DMS79 (cell line): ENCODE data around the gene UNC119.

ENCODE experiments used
- DNase-seq: peaks from one replicate; lab custom pipeline; 2025; lab: John Stamatoyannopoulos, UW

Gene UNC119

GRCh38 chr17:28544402-28545140 lies 7.9 kb downstream of the UNC119 start:
- no peak for DNase-seq

GRCh38 chr17:28541439-28541838 lies 11.0 kb downstream of the UNC119 start:
- DNase-seq: no peak

GRCh38 chr17:28540231-28540630 lies 12.2 kb downstream of the UNC119 start:
- no peak for DNase-seq

GRCh38 chr17:28538296-28538895 lies 14.0 kb downstream of the UNC119 start:
- DNase-seq: no peak

- no peak for DNase-seq
These were observed 15.2 kb downstream of the UNC119 start for GRCh38 chr17:28537219-28537610.

GRCh38 chr17:28536532-28537218 lies 15.7 kb downstream of the UNC119 start:
- DNase-seq: no peak

- DNase-seq: no peak
These were observed 17.6 kb downstream of the UNC119 start for GRCh38 chr17:28534740-28535375.

GRCh38 chr17:28533091-28533807 lies 19.2 kb downstream of the UNC119 start:
- DNase-seq: no peak

GRCh38 chr17:28532050-28532960 lies 20.1 kb downstream of the UNC119 start:
- no peak for DNase-seq

GRCh38 chr17:28530926-28531325 lies 21.5 kb downstream of the UNC119 start:
- DNase-seq: no peak

GRCh38 chr17:28530250-28530649 lies 22.2 kb downstream of the UNC119 start:
- DNase-seq: no peak

GRCh38 chr17:28529013-28529400 lies 23.4 kb downstream of the UNC119 start:
- no peak for DNase-seq

- DNase-seq: no peak
These were observed 24.0 kb downstream of the UNC119 start for GRCh38 chr17:28528327-28529012.

GRCh38 chr17:28527859-28528258 lies 24.6 kb downstream of the UNC119 start:
- DNase-seq: no peak

GRCh38 chr17:28527181-28527681 lies 25.2 kb downstream of the UNC119 start:
- no peak for DNase-seq

- no peak for DNase-seq
These were observed 26.0 kb downstream of the UNC119 start for GRCh38 chr17:28526381-28526780.

- DNase-seq: no peak
These were observed 27.7 kb downstream of the UNC119 start for GRCh38 chr17:28524476-28525424.

GRCh38 chr17:28523876-28524275 lies 28.5 kb downstream of the UNC119 start:
- DNase-seq: no peak

GRCh38 chr17:28523186-28523585 lies 29.2 kb downstream of the UNC119 start:
- no peak for DNase-seq
